ENCODE data around the gene COA5.

Gene COA5

DNA sequence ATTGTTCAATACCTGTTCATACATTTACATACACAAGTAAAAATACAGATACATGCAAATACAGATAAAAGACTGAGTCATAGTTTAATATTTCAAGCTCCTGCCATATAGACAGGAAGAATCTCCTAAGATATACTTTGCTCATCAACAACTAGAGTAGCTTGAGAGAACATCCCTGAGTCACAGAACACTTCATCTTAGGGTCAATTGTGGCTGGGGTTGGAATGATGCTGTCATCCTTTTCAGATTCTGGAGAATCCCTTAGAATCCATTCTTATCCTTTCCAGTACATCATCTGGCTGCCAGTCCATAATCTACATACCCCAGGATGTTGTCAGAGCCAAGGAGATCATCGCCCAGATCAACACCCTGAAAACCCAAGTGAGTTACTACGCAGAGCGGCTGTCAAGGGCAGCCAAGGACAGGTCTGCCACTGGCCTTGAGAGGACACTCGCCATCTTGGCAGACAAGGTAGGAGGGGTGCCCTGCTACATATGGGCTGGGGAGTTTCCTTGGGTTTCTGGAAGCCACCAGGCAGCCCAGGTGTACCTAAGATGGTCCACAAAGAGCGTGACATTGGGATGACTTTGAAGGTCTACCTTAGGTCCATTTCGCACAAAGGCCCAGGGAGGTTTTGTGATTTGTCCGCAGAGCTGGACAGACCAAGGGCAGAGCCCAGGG lies 55.7 kb downstream of the COA5 start:
- DNase-seq = no peak
- Mint-ChIP-seq H3K4me3 (no peak overlapping the region), H3K4me1 (peaks cover 6% of the 10 kb centered on the region), H3K27me3 (ENCODE audit: low read depth, poor library complexity) (no peaks in the 10 kb centered on the region), H3K9me3 (no peaks in the 10 kb centered on the region), H3K27ac (no peak overlapping the region), H3K36me3 (ENCODE audit: low read depth) (peaks cover 45% of the 10 kb centered on the region)
- TF ChIP-seq, protein P1, sequence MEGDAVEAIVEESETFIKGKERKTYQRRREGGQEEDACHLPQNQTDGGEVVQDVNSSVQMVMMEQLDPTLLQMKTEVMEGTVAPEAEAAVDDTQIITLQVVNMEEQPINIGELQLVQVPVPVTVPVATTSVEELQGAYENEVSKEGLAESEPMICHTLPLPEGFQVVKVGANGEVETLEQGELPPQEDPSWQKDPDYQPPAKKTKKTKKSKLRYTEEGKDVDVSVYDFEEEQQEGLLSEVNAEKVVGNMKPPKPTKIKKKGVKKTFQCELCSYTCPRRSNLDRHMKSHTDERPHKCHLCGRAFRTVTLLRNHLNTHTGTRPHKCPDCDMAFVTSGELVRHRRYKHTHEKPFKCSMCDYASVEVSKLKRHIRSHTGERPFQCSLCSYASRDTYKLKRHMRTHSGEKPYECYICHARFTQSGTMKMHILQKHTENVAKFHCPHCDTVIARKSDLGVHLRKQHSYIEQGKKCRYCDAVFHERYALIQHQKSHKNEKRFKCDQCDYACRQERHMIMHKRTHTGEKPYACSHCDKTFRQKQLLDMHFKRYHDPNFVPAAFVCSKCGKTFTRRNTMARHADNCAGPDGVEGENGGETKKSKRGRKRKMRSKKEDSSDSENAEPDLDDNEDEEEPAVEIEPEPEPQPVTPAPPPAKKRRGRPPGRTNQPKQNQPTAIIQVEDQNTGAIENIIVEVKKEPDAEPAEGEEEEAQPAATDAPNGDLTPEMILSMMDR (IDR thresholded peaks at IDR 0.05) = no peak

DNA sequence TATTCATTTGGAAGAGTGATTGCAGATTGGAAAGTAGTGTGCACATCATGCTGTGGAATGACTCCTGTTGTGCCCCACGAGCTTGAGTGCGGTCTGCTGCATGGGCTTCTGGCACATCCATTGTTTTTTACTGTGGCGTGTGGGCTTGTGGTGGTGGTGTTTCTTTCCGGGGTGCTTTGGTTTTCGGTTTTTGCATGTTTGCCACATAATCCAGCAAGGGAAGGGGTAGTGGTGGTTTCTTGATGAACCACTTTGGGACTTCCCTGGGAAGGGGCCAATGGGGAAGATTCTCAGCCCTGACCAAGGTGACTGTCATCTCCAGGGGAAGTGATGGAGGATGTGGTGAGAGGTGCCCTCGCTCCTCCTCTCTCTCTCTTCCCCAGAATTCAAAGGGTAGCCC lies 57.0 kb downstream of the COA5 start:
- DNase-seq = no peak
- no peaks in the 10 kb centered on the region for H3K9me3 Mint-ChIP-seq
- TF ChIP-seq, protein P1 (IDR thresholded peaks at IDR 0.05) = no peak
- H3K27ac Mint-ChIP-seq = no peak overlapping the region
- peaks cover 6% of the 10 kb centered on the region for H3K4me1 Mint-ChIP-seq
- H3K27me3 Mint-ChIP-seq (ENCODE audit: low read depth, poor library complexity) = no peaks in the 10 kb centered on the region
- no peak overlapping the region for H3K4me3 Mint-ChIP-seq
- peaks cover 48% of the 10 kb centered on the region for H3K36me3 Mint-ChIP-seq (ENCODE audit: low read depth)

DNA sequence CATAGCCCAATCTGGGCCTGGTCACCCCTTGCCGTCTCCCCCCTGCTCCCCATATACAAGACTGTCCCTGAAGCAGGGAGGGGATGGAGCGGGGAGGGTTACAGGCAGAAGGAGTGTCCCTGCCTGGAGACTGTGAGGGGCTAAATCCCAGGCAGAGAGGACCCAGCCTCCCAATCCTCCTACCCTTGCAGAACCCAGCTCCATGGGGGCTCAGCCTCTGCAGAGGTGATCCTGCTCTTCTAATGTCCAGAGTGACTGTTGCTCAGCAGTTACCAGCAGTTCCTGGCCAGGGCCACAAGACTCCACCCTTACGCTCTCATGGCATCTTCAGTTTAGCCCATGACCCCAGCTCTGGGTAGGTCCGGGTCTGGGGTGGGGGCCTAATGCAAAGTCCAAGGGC lies 58.1 kb downstream of the COA5 start:
- H3K4me1 Mint-ChIP-seq = no peaks in the 10 kb centered on the region
- no peaks in the 10 kb centered on the region for H3K27me3 Mint-ChIP-seq (ENCODE audit: low read depth, poor library complexity)
- H3K9me3 Mint-ChIP-seq = no peaks in the 10 kb centered on the region
- peaks cover 57% of the 10 kb centered on the region for H3K36me3 Mint-ChIP-seq (ENCODE audit: low read depth)
- no peak overlapping the region for H3K27ac Mint-ChIP-seq
- H3K4me3 Mint-ChIP-seq = no peak overlapping the region
- DNase-seq = no peak
- TF ChIP-seq, protein P1 (IDR thresholded peaks at IDR 0.05) = no peak
